IMR-90 (cell line): ENCODE results near the gene EHMT1. TPM values are rescaled to one million over a fixed set of nuclear protein-coding genes. Genes with fewer than 3 reads are reported as not detected.

ENCODE experiments used
- ATAC-seq: fragments of 200-7000 bp; cut with Tn5 transposase; 2 replicates; pipeline ENCODE4 v1.9.1; 2020; ENCODE audit warnings: low read depth, mild to moderate bottlenecking, moderate library complexity
- BruUV-seq: library from RNA; stranded (reverse); fragments of 400-500 nt; replicated peaks from 2 replicates; lab custom pipeline; 2021; lab: Mats Ljungman, UMichigan
- CTCF ChIA-PET: fragments of 300-600 bp; formaldehyde crosslinking; extraction: SDS; loops from one replicate; lab custom pipeline; 2021; ENCODE audit warnings: antibody characterized with exemption; lab: Yijun Ruan, JAX
- POLR2A ChIA-PET: fragments of 300-600 bp; sonication (Branson Sonifier 250); formaldehyde crosslinking; loops from one replicate; lab custom pipeline; 2022; ENCODE audit warnings: antibody characterized with exemption; ENCODE audit not compliant: unreplicated experiment; lab: Charles Lee
- DNase-seq: peaks from one replicate; pipeline ENCODE4 v3.0.0; 2013
- H2AFZ ChIP-seq: replicated peaks from 2 replicates; pipeline ENCODE3; 2013; ENCODE audit warnings: low read length, mild to moderate bottlenecking; ENCODE audit not compliant: poor library complexity
- H2AK5ac ChIP-seq: 2 replicates; pipeline ENCODE4 v1.6.1; 2013; ENCODE audit warnings: low read depth, low read length, inconsistent platforms
- H2AK9ac ChIP-seq: replicated peaks from 2 replicates; pipeline ENCODE3; 2013; ENCODE audit warnings: mild to moderate bottlenecking, low read depth, low read length, moderate library complexity; ENCODE audit not compliant: poor library complexity
- H2BK120ac ChIP-seq: 2 replicates; pipeline ENCODE4 v1.6.1; 2013; ENCODE audit warnings: low read depth, low read length, inconsistent platforms
- H2BK15ac ChIP-seq: 3 replicates; pipeline ENCODE4 v1.6.1; 2013; ENCODE audit warnings: low read depth, low read length, inconsistent platforms
- H2BK20ac ChIP-seq: 2 replicates; pipeline ENCODE4 v1.6.1; 2013; ENCODE audit warnings: low read depth, mild to moderate bottlenecking, inconsistent platforms, low read length, moderate library complexity
- H2BK5ac ChIP-seq: 2 replicates; pipeline ENCODE4 v1.6.1; 2013; ENCODE audit warnings: mild to moderate bottlenecking, low read depth, low read length, inconsistent platforms; ENCODE audit not compliant: poor library complexity, severe bottlenecking
- H3K14ac ChIP-seq: replicated peaks from 2 replicates; pipeline ENCODE4 v1.6.1; 2013; ENCODE audit warnings: low read depth, low read length, inconsistent platforms
- H3K18ac ChIP-seq: 2 replicates; pipeline ENCODE4 v1.6.1; 2013; ENCODE audit warnings: low read depth, low read length, control low read depth
- H3K23ac ChIP-seq: 2 replicates; pipeline ENCODE4 v1.6.1; 2013; ENCODE audit warnings: low read depth, low read length, inconsistent platforms
- H3K27ac ChIP-seq: 2 replicates; pipeline ENCODE4 v1.5.1; 2013; ENCODE audit warnings: mild to moderate bottlenecking, control low read depth, low read length; ENCODE audit not compliant: insufficient read depth
- H3K27me3 ChIP-seq: 2 replicates; pipeline ENCODE4 v1.6.1; 2013; ENCODE audit warnings: low read length; ENCODE audit not compliant: control insufficient read depth, insufficient read depth
- H3K36me3 ChIP-seq: 2 replicates; pipeline ENCODE4 v1.6.1; 2013; ENCODE audit warnings: low read length, mixed read lengths; ENCODE audit not compliant: control insufficient read depth, insufficient read depth
- H3K4ac ChIP-seq: 2 replicates; pipeline ENCODE4 v1.6.1; 2013; ENCODE audit warnings: low read depth, low read length, inconsistent platforms
- H3K4me1 ChIP-seq: 2 replicates; pipeline ENCODE4 v1.6.1; 2013; ENCODE audit warnings: low read length, mixed read lengths; ENCODE audit not compliant: control insufficient read depth, insufficient read depth
- H3K4me2 ChIP-seq: 2 replicates; pipeline ENCODE4 v1.6.1; 2013; ENCODE audit warnings: low read depth, mild to moderate bottlenecking, control low read depth, low read length, moderate library complexity
- H3K4me3 ChIP-seq: 2 replicates; pipeline ENCODE4 v1.5.1; 2013; ENCODE audit warnings: low read depth, mild to moderate bottlenecking, control low read depth, low read length, moderate library complexity; ENCODE audit not compliant: insufficient read depth
- H3K56ac ChIP-seq: 2 replicates; pipeline ENCODE4 v1.6.1; 2013; ENCODE audit warnings: low read length, inconsistent platforms; ENCODE audit not compliant: insufficient read depth; ENCODE audit errors: extremely low read depth
- H3K79me1 ChIP-seq, 2 experiments: 2 replicates each; pipeline ENCODE4 v1.6.1; 2013; ENCODE audit warnings: low read length in 2 of 2, inconsistent platforms in 1 of 2, low read depth in 1 of 2
- H3K9ac ChIP-seq: 2 replicates; pipeline ENCODE4 v1.6.1; 2013; ENCODE audit warnings: low read depth, low read length, control low read depth
- H3K9me1 ChIP-seq: 2 replicates; pipeline ENCODE4 v1.6.1; 2013; ENCODE audit warnings: low read length, inconsistent platforms; ENCODE audit not compliant: insufficient read depth
- H3K9me3 ChIP-seq: 2 replicates; pipeline ENCODE4 v1.6.1; 2013; ENCODE audit warnings: low read length; ENCODE audit not compliant: control insufficient read depth, insufficient read depth
- H4K20me1 ChIP-seq: 2 replicates; pipeline ENCODE4 v1.6.1; 2013; ENCODE audit warnings: low read length, inconsistent platforms; ENCODE audit not compliant: insufficient read depth
- H4K5ac ChIP-seq: 2 replicates; pipeline ENCODE4 v1.6.1; 2013; ENCODE audit warnings: mild to moderate bottlenecking, low read depth, low read length, control low read depth
- H4K8ac ChIP-seq, 2 experiments: 2 replicates each; pipeline ENCODE4 v1.6.1; 2013; ENCODE audit warnings: low read depth in 2 of 2, low read length in 2 of 2, control low read depth in 1 of 2, inconsistent platforms in 1 of 2
- H4K91ac ChIP-seq: 2 replicates; pipeline ENCODE4 v1.6.1; 2013; ENCODE audit warnings: low read depth, low read length, inconsistent platforms; ENCODE audit not compliant: insufficient read depth
- BHLHE40 ChIP-seq: fragments of 150-350 bp; IDR thresholded peaks from 2 replicates; pipeline ENCODE4 v1.6.1; 2016; ENCODE audit warnings: mild to moderate bottlenecking, low read depth, low read length
- CHD1 ChIP-seq: IDR thresholded peaks from 2 replicates; pipeline ENCODE4 v1.6.1; 2012; ENCODE audit warnings: low read depth, low read length, improper control_type of control experiment
- CTCF ChIP-seq: conservative IDR thresholded peaks from 2 replicates; pipeline ENCODE4 v1.5.1; 2012; ENCODE audit warnings: mild to moderate bottlenecking, low read depth, low read length, improper control_type of control experiment
- ELK1 ChIP-seq: fragments of 150-350 bp; IDR thresholded peaks from 2 replicates; pipeline ENCODE4 v1.6.1; 2016; ENCODE audit warnings: low read depth, mild to moderate bottlenecking, low read length, moderate library complexity, borderline replicate concordance
- FOS ChIP-seq: fragments of 150-350 bp; IDR thresholded peaks from 2 replicates; pipeline ENCODE4 v1.6.1; 2016; ENCODE audit warnings: low read depth, low read length
- MAFK ChIP-seq: IDR thresholded peaks from 2 replicates; pipeline ENCODE4 v1.6.1; 2012; ENCODE audit warnings: low read depth, low read length, improper control_type of control experiment
- MXI1 ChIP-seq: IDR thresholded peaks from 2 replicates; pipeline ENCODE4 v1.6.1; 2012; ENCODE audit warnings: low read depth, mild to moderate bottlenecking, low read length, moderate library complexity, borderline replicate concordance
- NFE2L2 ChIP-seq: fragments of 150-350 bp; IDR thresholded peaks from 2 replicates; pipeline ENCODE4 v1.6.1; 2016; ENCODE audit warnings: low read depth, mild to moderate bottlenecking, low read length
- POLR2A ChIP-seq: IDR thresholded peaks from 2 replicates; pipeline ENCODE4 v1.6.1; 2012; ENCODE audit warnings: mild to moderate bottlenecking, low read depth, low read length
- RAD21 ChIP-seq: IDR thresholded peaks from 2 replicates; pipeline ENCODE4 v1.6.1; 2012; ENCODE audit warnings: low read length, improper control_type of control experiment
- USF2 ChIP-seq: fragments of 150-350 bp; IDR thresholded peaks from 2 replicates; pipeline ENCODE4 v1.6.1; 2017; ENCODE audit warnings: mild to moderate bottlenecking, antibody characterized with exemption, low read length, low read depth
- WGBS, 2 experiments: methylation state at CpG; one replicate each; pipeline versions ENCODE4 v1.1.5 to v1.1.7; 2013; ENCODE audit warnings: missing lambda C conversion rate in 2 of 2; ENCODE audit not compliant: insufficient read length in 1 of 2; ENCODE audit errors: extremely low coverage in 2 of 2; 5-methylcytosine and 5-hydroxymethylcytosine counted together
- dilution Hi-C: fragments of 300-500 bp; cut with HindIII; formaldehyde crosslinking; loops from one replicate; pipeline ENCODE4 v1.14.3; 2018; ENCODE audit warnings: low sequenced_read_pairs; ENCODE audit not compliant: unreplicated experiment
- in situ Hi-C: fragments of 300-500 bp; cut with MboI; formaldehyde crosslinking; loops from 3 replicates; pipeline ENCODE4 v1.14.3; 2019; ENCODE audit warnings: low sequenced_read_pairs, inconsistent platforms, mixed read lengths
- intact Hi-C: fragments of 100-400 bp; cut with micrococcal nuclease; formaldehyde crosslinking; loops from 2 replicates; pipeline ENCODE4 v1.10.0; 2022
- polyA plus RNA-seq, 3 experiments: library from polyadenylated mRNA; depleted of rRNA; stranded (reverse); fragments of >200 nt; gene quantifications; 2 replicates each; pipeline ENCODE4 v1.2.3, GENCODE V29; 2012; ENCODE audit warnings: low replicate concordance in 1 of 3
- total RNA-seq: library from RNA; depleted of rRNA; stranded (reverse); fragments of >200 nt; gene quantifications from 2 replicates; pipeline ENCODE4 v1.2.3, GENCODE V29; 2012

Gene EHMT1
- total and polyA plus RNA-seq, 2 of the 4 experiments (the other 2 are of a cell fraction), result 32.8 to 35.1 TPM

- peaks cover 4% of the 10 kb centered on the region; the same call in 1 of the 2 replicates for H3K4me1 ChIP-seq
- TF ChIP-seq RAD21 (no peak), FOS (no peak), MAFK (no peak), MXI1 (no peak), ELK1 (no peak), USF2 (no peak), POLR2A (no peak), CHD1 (no peak), BHLHE40 (no peak), CTCF (no peak), NFE2L2 (no peak)
- intact Hi-C loops (no loop called here), dilution Hi-C loops (no loop called here), in situ Hi-C loops (no loop called here)
- peaks cover 58% of the 10 kb centered on the region for H3K36me3 ChIP-seq
- H2BK15ac ChIP-seq, result no peak overlapping the region
- no peaks in the 10 kb centered on the region for H3K9me3 ChIP-seq
- no peak overlapping the region for H4K8ac ChIP-seq
- no peak overlapping the region for H3K4ac ChIP-seq
- no peak overlapping the region for H3K23ac ChIP-seq
- no peak overlapping the region for H3K4me2 ChIP-seq
- H4K20me1 ChIP-seq, result peaks cover 20% of the 10 kb centered on the region
- H2BK5ac ChIP-seq, result no peak overlapping the region
- POLR2A ChIA-PET, result interaction anchor here (0.6 kb wide), 1 partner anchor 148 kb away, joined by 3 read pairs; no protein-coding TSS in a partner anchor
- H4K91ac ChIP-seq, result no peak overlapping the region
- ATAC-seq, result no peak
- H3K14ac ChIP-seq, result no peak overlapping the region
- CTCF ChIA-PET, result no interaction called here
- H2AFZ ChIP-seq, result no peak overlapping the region
- H2AK5ac ChIP-seq, result no peak overlapping the region
- H3K9me1 ChIP-seq, result peaks cover 13% of the 10 kb centered on the region; the same call in 1 of the 2 replicates
- H4K5ac ChIP-seq, result no peak overlapping the region
- H3K18ac ChIP-seq, result no peak overlapping the region
- BruUV-seq, result no TSS peak
- 97% methylated on average over 11 of the region's 29 CpGs; no CpG with 5 or more reads in 1 of the 2 experiments for WGBS, 2 experiments
- no peak overlapping the region for H2AK9ac ChIP-seq
- no peak overlapping the region for H2BK20ac ChIP-seq
- DNase-seq, result no peak
- H3K4me3 ChIP-seq, result no peak overlapping the region
- no peak overlapping the region for H2BK120ac ChIP-seq
- H3K27ac ChIP-seq, result no peak overlapping the region
- no peak overlapping the region for H3K9ac ChIP-seq
- H3K79me1 ChIP-seq, result peaks cover 8 to 47% of the 10 kb centered on the region in 2 experiments
- no peaks in the 10 kb centered on the region for H3K27me3 ChIP-seq
- no peak overlapping the region for H3K56ac ChIP-seq
Observed at GRCh38 chr9:137781906-137782585, 163.2 kb downstream of the EHMT1 start.
